GM06990 (cell line): ENCODE measurements around the gene LANCL3.
"Not testable (repeated sequence)": the region's sequence is repeated elsewhere in the genome, so short reads cannot be mapped to it uniquely, and the experiment has no call there.

Source experiments
- DNase-seq: peaks from one replicate; pipeline ENCODE4 v3.0.0-alpha.2; 2011; ENCODE audit not compliant: insufficient read length; ENCODE audit errors: extremely low read depth
- H3K27me3 ChIP-seq: replicated peaks from 2 replicates; pipeline ENCODE4 v1.6.0; 2011; ENCODE audit warnings: low read length; ENCODE audit not compliant: control insufficient read depth, insufficient read depth
- H3K36me3 ChIP-seq: 2 replicates; pipeline ENCODE4 v1.5.1; 2011; ENCODE audit warnings: low read length; ENCODE audit not compliant: control insufficient read depth, insufficient read depth
- H3K4me3 ChIP-seq: replicated peaks from 2 replicates; pipeline ENCODE4 v1.5.1; 2011; ENCODE audit warnings: low read depth, mild to moderate bottlenecking, control low read depth, low read length
- CTCF ChIP-seq: IDR thresholded peaks from 2 replicates; pipeline ENCODE4 v1.5.1; 2011; ENCODE audit warnings: low read length, control low read depth, mild to moderate bottlenecking, inconsistent platforms; ENCODE audit not compliant: insufficient read depth, poor library complexity, severe bottlenecking

The LANCL3 gene

GRCh38 chrX:37644381-37645305 lies 73.2 kb downstream of the LANCL3 start:
- no peak overlapping the region for H3K4me3 ChIP-seq
- TF ChIP-seq CTCF = no peak
- H3K36me3 ChIP-seq = no peaks in the 10 kb centered on the region
- DNase-seq = no peak
- H3K27me3 ChIP-seq = no peaks in the 10 kb centered on the region

GRCh38 chrX:37646254-37646653 lies 74.8 kb downstream of the LANCL3 start:
- Histone ChIP-seq H3K36me3 (no peaks in the 10 kb centered on the region), H3K27me3 (no peaks in the 10 kb centered on the region), H3K4me3 (no peak overlapping the region)
- DNase-seq = no peak
- peak; percentile 3 for TF ChIP-seq CTCF

GRCh38 chrX:37650879-37651278 lies 79.4 kb downstream of the LANCL3 start:
- not testable (repeated sequence) for H3K27me3 ChIP-seq, H3K4me3 ChIP-seq, DNase-seq, H3K36me3 ChIP-seq

GRCh38 chrX:37651921-37652452 lies 80.5 kb downstream of the LANCL3 start:
- Histone ChIP-seq H3K36me3 (no peaks in the 10 kb centered on the region), H3K4me3 (no peak overlapping the region), H3K27me3 (no peaks in the 10 kb centered on the region; the same call in 1 of the 2 replicates)
- no peak for DNase-seq
- no peak for TF ChIP-seq CTCF

- H3K4me3 ChIP-seq = no peak overlapping the region
- TF ChIP-seq CTCF = no peak
- no peaks in the 10 kb centered on the region; the same call in 1 of the 2 replicates for H3K27me3 ChIP-seq
- no peak for DNase-seq
- H3K36me3 ChIP-seq = no peaks in the 10 kb centered on the region
Observed at GRCh38 chrX:37652589-37653231, 81.2 kb downstream of the LANCL3 start.
